NCI-H345 (cell line): ENCODE results near the gene DMRTC1.
"Not testable (repeated sequence)": the region's sequence is repeated elsewhere in the genome, so short reads cannot be mapped to it uniquely, and the experiment has no call there.

Experiments
- DNase-seq: peaks from one replicate; lab custom pipeline; 2025; lab: John Stamatoyannopoulos, UW

The DMRTC1 gene

DNA sequence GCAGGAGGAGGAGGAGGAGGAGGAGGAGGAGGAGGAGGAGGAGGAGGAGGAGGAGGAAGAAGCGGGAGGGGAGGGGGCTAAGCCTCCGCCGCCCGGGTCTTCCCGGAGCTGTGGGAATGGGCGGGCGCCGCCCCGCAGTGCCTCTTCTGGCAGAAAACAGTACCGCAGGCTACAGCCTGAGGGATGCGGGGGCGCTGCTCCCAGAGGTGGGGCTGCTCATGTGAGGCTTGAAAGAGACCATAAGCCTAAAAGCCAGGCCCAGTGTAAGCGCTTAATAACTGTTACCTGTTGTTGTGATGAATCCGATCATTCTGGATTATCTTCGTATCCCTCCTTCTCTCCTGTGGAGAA, at the start of gene DMRTC1:
Gene DMRTC1, minus strand, starts transcription at position 19 of the 351 bp plus-strand sequence. CDS start 68,143 bp downstream, outside the sequence.
- not testable (repeated sequence) for DNase-seq

- not testable (repeated sequence) for DNase-seq
Observed at GRCh38 chrX:72980894-72981469, 37.3 kb upstream of the DMRTC1 start.

- not testable (repeated sequence) for DNase-seq
Observed at GRCh38 chrX:72974885-72975284, 31.2 kb upstream of the DMRTC1 start.

DNA sequence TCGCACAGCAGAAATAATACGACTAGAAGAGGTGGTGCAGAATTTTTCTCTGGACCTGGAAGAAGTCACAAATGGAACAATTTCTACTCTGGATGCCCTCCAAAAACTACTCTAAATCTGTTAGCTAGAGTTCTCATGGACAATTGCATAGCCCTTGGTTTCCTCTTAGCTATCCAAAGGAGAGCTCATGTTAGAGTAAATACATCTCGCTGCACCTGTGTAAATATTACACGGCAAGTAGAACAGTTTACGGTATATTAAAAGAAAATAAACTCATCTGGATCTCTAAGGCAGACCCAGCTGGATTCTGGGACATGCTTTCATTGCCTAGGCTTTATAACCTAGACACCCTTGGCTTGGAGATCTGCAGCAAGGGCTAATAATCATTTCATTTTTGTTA, 28.2 kb upstream of the DMRTC1 start:
- not testable (repeated sequence) for DNase-seq

GRCh38 chrX:72959971-72960370, 16.3 kb upstream of the DMRTC1 start:
- DNase-seq, result not testable (repeated sequence)

- DNase-seq, result not testable (repeated sequence)
Observed at GRCh38 chrX:72943035-72943818, 410 bp downstream of the DMRTC1 start.

DNA sequence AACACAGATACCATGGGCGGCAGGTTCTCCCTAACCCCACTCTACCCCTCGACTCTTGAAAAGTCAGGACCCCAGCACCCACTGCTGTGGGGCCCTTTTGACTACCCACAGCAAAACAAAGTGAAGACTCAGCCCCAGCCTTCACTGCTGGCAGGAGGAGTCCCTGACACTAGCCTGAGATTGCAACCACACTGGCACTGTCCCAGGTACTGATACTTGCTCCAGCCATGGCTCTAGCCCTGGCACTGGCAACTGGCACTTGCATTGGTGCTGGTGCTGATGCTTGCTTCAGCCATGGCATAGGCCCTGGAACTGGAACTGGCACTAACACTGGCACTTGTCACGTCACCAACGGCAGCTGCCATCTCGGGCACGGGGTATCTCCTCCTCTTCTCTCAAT, 1.4 kb downstream of the DMRTC1 start:
- DNase-seq, result not testable (repeated sequence)

GRCh38 chrX:72937906-72938305, 5.7 kb downstream of the DMRTC1 start, which contains the start of gene FAM236A:
Gene FAM236A (plus strand): TSS chrX:72938206. CDS start chrX:72938263, 57 bp downstream.
- not testable (repeated sequence) for DNase-seq

DNA sequence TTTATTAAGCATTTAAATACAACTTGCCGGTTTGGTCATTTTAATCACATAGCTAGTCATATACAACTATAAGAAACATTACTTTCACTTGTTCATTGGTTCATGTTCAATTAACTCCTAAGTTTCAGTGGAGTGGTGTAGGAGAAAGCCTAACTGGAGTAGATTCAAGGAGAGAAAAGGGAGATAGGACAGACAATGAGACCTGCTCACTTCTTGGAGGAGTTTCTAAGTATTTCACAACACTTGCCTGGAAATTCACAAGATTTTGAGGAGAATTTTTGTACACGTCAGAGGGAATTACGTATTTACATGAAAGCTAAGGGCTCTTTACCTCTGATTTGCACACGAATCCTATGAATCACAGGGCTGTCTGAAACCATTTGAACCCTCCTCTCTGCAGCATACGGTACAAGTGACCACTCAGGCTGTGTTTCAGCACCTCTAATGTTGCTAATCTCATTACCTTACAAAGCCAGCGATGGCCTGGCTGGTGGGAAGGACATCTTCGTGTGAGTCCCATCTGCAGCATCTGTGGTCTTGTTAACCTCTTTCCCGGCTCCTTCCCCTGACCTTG, 6.7 kb downstream of the DMRTC1 start:
- not testable (repeated sequence) for DNase-seq

- DNase-seq, result not testable (repeated sequence)
Observed at GRCh38 chrX:72936455-72936854, 7.2 kb downstream of the DMRTC1 start.

DNA sequence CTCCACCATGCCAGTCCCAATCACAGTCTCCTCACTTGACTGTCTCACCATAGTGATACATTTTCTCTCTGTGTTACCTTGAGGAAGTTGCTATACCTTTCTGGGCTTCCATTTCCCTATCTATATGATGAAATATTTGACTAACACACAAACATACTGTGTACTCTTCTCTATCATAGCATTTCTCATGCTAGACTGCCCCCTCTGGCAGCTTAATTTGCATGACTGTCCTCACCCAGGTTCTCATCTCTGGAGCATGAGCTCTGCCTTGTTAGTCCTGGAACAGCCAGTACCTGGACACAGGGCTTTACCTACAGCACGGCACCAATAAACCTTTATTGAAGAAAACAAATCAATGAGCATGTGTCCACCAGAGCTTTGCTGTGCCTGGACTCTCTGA, 11.4 kb downstream of the DMRTC1 start:
- DNase-seq, result not testable (repeated sequence)

DNA sequence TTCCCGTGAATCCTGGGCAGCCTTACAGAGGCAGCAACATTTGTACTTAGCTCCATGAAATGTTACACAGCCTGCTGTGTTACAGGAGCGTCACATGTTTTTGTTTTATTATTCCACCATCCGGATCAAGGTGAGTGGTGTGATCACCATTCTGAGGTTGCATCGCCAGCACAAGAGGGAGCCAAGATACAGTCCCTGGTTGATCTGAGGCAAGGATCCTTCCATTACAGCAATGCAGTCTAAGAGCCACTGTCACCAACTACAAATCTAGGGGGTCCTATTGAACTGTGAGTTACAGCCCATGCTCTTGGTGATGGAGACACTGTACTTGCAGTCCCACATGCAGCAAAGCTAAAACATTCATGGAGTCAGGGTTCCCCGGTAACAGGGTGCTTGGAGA, 27.5 kb downstream of the DMRTC1 start:
- DNase-seq, result not testable (repeated sequence)

DNA sequence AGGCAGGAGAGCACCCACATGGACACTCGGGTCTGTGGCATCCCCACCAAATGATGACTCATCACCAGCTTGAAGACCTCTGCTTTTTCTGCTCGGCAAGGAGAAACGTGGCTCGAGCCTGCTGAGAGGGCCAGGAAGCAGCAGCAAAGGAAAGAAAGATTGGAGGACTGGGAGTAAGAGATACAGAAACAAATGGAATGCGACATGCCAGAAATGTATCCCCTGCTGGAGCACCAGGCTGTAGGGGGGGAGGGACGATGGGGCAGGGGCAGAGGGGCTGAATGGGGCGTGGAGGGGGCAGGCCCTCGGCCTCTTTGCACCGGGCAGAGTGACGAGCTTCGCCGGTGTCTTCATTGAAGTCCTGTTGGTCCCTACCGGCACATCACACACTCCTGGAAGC, 31.3 kb downstream of the DMRTC1 start, which contains the start of gene FAM236C:
Gene FAM236C, plus strand, starts transcription at position 301 of the 400 bp plus-strand sequence. CDS start 100 bp downstream, outside the sequence.
- not testable (repeated sequence) for DNase-seq

GRCh38 chrX:72889740-72890139, 53.9 kb downstream of the DMRTC1 start:
- not testable (repeated sequence) for DNase-seq

- DNase-seq, result not testable (repeated sequence)
Observed at GRCh38 chrX:72882898-72883297, 60.7 kb downstream of the DMRTC1 start.

GRCh38 chrX:72837532-72837931, 106.1 kb downstream of the DMRTC1 start:
- DNase-seq, result not testable (repeated sequence)

DNA sequence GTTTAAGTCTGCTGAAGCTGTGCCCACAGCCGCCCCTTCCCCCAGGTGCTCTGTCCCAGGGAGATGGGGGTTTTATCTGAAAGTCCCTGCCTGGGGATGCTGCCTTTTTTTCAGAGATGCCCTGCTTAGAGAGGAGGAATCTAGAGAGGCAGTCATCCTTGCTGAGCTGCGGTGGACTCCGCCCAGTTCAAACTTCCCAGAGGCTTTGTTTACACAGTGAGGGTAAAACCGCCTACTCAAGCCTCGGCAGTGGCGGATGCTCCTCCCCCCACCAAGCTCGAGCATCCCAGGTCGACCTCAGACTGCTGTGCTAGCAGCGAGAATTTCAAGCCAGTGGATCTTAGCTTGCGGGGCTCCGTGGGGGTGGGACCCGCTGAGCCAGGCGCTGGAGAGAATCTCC, 112.9 kb downstream of the DMRTC1 start:
- DNase-seq, result not testable (repeated sequence)
